Measurements from ENCODE around the gene RAD51AP2.

DNA sequence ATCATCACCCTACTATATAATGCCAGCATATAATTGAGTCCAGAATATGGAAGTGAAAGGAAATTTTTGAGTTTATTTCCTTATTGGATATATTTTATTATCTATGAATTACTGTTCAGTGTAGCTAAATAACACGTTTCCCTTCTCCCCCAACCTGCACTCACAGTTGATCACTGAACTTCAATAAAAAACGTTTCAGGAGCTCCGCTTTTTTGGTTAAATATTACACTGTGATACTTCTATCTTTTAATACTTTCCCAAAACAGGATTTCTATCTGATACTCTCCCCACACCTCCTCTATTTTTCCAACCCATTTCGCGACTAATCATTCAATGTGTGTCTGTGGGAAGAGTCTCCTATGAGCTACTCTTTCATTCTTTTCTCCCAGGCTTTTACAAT, 29.5 kb upstream of the RAD51AP2 start:
- TF ChIP-seq CSDC2 (CRISPR knock-in tag; IDR thresholded peaks at IDR 0.05) = no peak
- TF ChIP-seq ZFP30 (CRISPR knock-in tag; IDR thresholded peaks at IDR 0.05) = no peak
- TF ChIP-seq ISL1 (CRISPR knock-in tag; IDR thresholded peaks at IDR 0.05) = no peak
- no peak for TF ChIP-seq RARB (CRISPR knock-in tag; IDR thresholded peaks at IDR 0.05)
- TF ChIP-seq ZNF70 (CRISPR knock-in tag; IDR thresholded peaks at IDR 0.05) = no peak
- TF ChIP-seq, protein P1, sequence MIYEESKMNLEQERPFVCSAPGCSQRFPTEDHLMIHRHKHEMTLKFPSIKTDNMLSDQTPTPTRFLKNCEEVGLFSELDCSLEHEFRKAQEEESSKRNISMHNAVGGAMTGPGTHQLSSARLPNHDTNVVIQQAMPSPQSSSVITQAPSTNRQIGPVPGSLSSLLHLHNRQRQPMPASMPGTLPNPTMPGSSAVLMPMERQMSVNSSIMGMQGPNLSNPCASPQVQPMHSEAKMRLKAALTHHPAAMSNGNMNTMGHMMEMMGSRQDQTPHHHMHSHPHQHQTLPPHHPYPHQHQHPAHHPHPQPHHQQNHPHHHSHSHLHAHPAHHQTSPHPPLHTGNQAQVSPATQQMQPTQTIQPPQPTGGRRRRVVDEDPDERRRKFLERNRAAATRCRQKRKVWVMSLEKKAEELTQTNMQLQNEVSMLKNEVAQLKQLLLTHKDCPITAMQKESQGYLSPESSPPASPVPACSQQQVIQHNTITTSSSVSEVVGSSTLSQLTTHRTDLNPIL (CRISPR knock-in tag; IDR thresholded peaks at IDR 0.05; ENCODE audit: low read depth) = no peak
- no peak for TF ChIP-seq ZFP3 (CRISPR knock-in tag; IDR thresholded peaks at IDR 0.05)
- TF ChIP-seq PPARA (CRISPR knock-in tag; IDR thresholded peaks at IDR 0.05; ENCODE audit: borderline replicate concordance) = no peak
- TF ChIP-seq ARNTL (CRISPR knock-in tag; IDR thresholded peaks at IDR 0.05; ENCODE audit: borderline replicate concordance, low read depth) = no peak
- TF ChIP-seq, protein P2, sequence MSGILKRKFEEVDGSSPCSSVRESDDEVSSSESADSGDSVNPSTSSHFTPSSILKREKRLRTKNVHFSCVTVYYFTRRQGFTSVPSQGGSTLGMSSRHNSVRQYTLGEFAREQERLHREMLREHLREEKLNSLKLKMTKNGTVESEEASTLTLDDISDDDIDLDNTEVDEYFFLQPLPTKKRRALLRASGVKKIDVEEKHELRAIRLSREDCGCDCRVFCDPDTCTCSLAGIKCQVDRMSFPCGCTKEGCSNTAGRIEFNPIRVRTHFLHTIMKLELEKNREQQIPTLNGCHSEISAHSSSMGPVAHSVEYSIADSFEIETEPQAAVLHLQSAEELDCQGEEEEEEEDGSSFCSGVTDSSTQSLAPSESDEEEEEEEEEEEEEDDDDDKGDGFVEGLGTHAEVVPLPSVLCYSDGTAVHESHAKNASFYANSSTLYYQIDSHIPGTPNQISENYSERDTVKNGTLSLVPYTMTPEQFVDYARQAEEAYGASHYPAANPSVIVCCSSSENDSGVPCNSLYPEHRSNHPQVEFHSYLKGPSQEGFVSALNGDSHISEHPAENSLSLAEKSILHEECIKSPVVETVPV (CRISPR knock-in tag; IDR thresholded peaks at IDR 0.05) = no peak
- TF ChIP-seq, protein P3, sequence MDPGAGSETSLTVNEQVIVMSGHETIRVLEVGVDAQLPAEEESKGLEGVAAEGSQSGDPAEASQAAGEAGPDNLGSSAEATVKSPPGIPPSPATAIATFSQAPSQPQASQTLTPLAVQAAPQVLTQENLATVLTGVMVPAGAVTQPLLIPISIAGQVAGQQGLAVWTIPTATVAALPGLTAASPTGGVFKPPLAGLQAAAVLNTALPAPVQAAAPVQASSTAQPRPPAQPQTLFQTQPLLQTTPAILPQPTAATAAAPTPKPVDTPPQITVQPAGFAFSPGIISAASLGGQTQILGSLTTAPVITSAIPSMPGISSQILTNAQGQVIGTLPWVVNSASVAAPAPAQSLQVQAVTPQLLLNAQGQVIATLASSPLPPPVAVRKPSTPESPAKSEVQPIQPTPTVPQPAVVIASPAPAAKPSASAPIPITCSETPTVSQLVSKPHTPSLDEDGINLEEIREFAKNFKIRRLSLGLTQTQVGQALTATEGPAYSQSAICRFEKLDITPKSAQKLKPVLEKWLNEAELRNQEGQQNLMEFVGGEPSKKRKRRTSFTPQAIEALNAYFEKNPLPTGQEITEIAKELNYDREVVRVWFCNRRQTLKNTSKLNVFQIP (CRISPR knock-in tag; IDR thresholded peaks at IDR 0.05; ENCODE audit: borderline replicate concordance, low read depth) = no peak
- no peak for TF ChIP-seq ZNF8 (CRISPR knock-in tag; IDR thresholded peaks at IDR 0.05)
- no peak for TF ChIP-seq ZNF565 (CRISPR knock-in tag; conservative IDR thresholded peaks at IDR 0.05; ENCODE audit: low read depth)
- TF ChIP-seq, protein P4, sequence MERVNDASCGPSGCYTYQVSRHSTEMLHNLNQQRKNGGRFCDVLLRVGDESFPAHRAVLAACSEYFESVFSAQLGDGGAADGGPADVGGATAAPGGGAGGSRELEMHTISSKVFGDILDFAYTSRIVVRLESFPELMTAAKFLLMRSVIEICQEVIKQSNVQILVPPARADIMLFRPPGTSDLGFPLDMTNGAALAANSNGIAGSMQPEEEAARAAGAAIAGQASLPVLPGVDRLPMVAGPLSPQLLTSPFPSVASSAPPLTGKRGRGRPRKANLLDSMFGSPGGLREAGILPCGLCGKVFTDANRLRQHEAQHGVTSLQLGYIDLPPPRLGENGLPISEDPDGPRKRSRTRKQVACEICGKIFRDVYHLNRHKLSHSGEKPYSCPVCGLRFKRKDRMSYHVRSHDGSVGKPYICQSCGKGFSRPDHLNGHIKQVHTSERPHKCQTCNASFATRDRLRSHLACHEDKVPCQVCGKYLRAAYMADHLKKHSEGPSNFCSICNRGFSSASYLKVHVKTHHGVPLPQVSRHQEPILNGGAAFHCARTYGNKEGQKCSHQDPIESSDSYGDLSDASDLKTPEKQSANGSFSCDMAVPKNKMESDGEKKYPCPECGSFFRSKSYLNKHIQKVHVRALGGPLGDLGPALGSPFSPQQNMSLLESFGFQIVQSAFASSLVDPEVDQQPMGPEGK (CRISPR knock-in tag; IDR thresholded peaks at IDR 0.05; ENCODE audit: borderline replicate concordance) = no peak
